Measurements from ENCODE around the gene CIRBP.

The CIRBP gene

DNA sequence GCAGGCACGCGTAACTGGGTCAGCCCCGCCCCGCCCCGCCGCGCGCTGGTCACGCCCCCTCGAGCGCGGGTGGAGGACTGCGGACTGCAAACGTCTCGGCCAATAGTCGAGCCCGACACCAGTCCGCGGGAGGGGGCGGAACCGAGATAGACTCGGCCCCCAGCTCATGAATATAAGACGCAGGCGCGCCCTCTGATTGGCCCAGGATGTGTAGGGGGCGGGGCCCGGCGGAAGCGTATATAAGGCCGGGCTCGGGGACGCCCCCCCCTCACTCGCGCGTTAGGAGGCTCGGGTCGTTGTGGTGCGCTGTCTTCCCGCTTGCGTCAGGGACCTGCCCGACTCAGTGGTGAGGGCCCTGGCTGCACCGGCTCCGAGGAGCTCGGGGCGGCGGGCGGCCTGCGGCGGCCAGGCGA is at the start of gene CIRBP:
TSS of gene CIRBP (plus strand) at position 268 of the 413 bp plus-strand sequence. CDS start 1,602 bp downstream, outside the sequence.
- peak; percentile 99 for DNase-seq (ENCODE audit: low read depth)

DNA sequence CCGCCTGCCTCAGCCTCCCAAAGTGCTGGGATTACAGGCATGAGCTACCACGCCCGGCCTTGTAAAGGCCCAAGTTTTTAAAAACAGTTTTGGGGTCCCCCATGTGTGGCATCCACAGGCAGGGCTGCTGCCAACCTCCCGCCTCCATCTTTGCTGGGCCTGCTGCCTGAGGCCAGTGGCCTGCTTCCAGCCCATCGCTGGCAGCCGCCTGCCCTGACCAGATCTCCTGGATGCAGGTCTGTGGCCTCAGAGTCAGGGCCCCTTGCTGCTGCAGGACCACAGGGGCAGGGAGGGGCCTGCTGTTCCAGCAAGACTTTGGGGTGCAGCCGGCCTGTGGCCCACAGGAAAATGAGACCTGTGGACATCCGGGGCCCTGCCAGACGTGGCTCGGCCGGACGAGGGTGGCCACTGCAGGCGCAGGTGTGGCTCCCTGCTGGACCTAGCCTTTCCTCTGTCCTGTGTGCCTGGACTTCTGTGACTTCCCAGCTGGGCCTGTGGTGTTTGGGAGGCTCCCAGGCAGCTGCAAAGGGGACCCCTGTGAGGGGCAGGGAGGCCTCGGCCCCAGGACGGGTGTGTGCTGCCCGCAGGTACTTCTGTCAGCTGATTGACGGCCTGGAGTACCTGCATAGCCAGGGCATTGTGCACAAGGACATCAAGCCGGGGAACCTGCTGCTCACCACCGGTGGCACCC is 49.2 kb upstream of the CIRBP start:
- no peak for DNase-seq (ENCODE audit: low read depth)

DNA sequence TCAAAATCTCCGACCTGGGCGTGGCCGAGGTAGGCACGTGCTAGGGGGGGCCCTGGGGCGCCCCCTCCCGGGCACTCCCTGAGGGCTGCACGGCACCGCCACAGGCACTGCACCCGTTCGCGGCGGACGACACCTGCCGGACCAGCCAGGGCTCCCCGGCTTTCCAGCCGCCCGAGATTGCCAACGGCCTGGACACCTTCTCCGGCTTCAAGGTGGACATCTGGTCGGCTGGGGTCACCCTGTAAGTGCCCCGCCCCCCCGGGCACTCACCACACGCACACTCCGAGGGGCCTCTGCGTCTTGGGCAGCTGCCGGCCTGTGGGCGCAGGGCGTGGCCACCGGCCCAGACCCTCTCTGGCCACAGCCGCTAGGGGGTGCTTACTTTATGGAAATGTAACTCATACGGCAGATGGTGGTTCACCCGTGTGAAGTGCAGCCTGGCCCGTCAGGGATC is 48.6 kb upstream of the CIRBP start:
- DNase-seq (ENCODE audit: low read depth): no peak

DNA sequence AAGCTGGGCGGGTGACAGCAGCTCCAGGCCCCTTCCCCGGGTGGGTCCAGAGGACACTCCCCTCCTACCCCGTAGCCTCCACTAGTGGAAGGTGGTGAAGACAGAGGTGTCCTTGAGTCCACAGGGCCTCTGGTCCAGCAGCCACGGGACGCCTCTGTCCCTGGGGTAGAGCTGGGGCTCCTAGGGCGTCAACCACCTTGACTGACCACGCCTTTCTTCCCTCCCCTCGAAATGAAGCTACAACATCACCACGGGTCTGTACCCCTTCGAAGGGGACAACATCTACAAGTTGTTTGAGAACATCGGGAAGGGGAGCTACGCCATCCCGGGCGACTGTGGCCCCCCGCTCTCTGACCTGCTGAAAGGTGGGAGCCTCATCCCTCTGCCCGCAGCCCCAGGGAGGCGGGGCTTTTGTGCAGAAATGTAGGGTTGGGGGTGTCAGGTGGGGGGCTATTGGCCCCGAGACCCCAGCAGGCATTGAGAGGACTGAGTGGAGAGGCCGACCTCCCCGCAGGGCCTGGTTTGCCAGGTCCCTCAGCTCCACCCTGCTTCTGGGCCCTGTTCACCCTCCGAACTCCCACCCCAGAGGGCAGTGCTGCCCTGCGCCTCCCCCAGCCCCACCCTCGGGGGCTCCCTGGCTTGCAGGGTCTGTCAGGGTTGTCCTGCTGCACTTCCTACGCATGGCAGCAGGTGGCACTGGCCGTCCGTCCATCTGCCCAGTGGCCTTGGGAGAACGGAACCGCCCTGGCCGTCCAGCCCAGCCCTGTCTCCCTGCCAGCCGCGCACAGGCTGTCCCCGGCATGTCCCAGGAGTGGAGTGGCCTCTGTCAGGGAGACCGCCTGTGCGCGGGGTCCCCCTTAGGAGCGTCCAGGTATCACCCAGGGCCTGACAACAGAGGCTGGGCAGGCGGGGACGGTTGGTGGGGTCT is 47.9 kb upstream of the CIRBP start:
- peak; percentile 60 for DNase-seq (ENCODE audit: low read depth)

DNA sequence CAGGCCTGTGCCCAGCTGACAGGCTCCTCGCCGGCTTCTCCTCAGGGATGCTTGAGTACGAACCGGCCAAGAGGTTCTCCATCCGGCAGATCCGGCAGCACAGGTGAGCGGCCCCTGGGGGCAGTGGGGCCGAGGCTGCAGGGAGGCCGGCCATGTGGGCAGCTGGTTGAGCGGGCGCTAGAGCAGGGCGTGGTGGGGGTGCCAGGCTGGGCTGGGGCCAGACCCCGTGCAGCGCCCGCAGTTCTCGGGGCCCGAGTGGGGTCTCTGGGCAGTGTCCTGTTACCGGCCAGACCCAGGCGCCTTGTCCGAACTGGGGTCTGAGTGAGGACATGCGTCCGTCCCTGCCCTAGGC is 47.3 kb upstream of the CIRBP start:
- no peak for DNase-seq (ENCODE audit: low read depth)

DNA sequence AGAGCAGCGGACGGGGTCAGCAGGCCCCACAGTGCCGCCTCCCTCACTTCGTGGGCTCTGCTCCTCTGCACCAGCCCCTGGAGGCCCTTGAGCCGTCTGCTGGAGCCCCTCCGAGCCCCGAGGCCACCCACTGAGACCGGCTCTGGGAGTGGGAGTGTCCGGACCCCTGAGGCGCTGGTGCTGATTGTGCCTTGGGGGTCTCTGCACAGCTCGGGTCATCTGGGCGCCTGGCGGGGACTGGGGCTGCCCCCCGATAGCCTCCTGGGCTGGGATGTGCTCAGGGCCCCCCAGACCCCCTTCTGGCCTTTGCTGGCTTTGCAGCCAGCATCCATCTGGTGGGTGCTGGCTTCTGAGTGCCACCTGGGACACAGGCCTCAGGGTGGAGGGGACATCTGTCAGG is 46.7 kb upstream of the CIRBP start:
- DNase-seq (ENCODE audit: low read depth): no peak

DNA sequence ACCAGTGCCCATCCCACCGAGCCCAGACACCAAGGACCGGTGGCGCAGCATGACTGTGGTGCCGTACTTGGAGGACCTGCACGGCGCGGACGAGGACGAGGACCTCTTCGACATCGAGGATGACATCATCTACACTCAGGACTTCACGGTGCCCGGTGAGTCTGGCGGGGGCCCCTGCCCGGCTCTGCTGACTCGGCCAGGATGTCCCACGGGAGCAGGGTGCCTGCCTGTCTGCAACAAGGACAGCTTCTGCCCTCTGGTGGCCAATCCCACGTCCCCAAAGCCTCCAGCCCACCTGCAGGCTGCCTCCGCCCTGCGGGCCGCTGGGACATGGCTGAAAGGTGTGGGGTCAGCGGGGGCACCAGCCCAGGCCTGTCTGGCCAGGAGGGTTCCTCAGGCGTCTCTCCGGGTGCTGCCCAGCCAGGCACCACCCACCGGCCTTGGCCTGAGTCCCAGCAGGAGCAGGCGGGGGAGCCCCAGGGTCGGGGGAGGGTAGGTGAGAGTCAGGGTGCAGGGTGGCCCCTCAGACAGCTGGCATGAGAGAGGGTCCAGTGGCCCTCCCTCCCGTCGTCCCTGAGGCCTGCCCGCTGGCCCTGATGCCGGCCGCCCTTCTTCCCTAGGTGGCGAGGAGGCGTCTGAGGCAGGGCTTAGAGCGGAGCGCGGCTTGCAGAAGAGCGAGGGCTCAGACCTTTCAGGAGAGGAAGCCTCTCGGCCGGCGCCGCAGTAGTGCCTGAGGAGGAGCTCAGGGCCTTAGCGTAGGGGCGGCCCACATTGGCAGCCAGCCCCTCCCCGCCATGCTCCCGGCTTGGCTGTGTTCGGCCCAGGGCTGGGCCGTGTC is 45.9 kb upstream of the CIRBP start:
- DNase-seq (ENCODE audit: low read depth): peak; percentile 37

DNA sequence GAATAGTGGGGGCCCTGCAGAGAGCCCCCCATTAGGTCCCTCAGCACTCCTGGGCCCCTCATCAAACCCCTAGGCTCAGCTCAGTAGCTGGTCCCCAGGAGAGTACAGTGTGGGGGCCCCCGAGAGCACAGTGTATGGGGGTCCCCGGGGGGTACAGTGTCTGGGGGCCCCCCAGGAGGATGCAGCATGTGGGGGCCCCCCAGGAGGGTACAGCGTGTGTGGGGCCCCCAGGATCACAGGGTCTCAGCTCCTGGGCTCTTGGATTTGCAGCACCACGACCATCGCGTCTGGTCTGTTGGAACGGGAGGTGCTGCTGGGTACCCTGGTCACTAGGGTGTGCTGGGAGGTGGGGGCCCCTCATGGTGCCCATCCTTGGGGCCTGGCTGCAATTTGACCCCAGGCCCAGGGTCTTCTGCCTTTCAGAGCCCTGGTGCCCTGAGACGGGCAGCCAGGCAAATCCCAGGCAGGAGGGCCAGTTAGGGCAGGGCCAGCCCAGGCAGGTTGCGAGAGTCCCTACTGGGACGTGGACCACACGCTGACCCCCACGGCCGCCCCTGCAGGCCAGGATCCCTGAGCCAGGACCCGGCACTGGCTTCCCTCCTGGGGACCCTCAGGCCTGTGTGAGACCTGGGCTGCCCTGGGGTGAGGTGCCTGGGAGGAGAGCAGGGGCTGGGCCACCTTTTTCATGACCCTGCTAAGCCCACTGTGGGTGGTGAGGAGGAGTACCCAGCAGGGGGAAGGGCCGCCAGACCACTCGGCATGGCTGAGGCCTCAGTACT is 44.9 kb upstream of the CIRBP start:
- DNase-seq (ENCODE audit: low read depth): no peak

DNA sequence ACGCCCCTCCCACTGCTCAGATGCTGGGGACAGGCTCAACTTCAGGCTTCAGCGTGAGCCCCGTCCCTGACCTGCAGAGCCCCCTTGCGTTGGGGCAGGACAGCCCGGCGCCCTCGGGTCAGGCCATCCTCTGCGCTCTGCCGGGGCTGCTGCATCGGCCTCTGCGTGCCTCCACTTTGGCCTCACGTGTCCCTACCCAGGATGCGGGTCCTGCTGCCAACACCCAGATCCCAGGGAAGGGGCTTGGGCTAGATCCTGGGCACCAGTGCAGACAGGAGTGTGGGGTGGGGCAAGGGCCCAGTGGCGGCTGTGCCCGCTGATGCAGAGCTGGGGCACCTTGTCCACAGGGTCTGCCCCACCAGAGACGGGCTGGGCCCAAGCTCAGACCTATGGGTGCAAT is 44.3 kb upstream of the CIRBP start:
- no peak for DNase-seq (ENCODE audit: low read depth)

DNA sequence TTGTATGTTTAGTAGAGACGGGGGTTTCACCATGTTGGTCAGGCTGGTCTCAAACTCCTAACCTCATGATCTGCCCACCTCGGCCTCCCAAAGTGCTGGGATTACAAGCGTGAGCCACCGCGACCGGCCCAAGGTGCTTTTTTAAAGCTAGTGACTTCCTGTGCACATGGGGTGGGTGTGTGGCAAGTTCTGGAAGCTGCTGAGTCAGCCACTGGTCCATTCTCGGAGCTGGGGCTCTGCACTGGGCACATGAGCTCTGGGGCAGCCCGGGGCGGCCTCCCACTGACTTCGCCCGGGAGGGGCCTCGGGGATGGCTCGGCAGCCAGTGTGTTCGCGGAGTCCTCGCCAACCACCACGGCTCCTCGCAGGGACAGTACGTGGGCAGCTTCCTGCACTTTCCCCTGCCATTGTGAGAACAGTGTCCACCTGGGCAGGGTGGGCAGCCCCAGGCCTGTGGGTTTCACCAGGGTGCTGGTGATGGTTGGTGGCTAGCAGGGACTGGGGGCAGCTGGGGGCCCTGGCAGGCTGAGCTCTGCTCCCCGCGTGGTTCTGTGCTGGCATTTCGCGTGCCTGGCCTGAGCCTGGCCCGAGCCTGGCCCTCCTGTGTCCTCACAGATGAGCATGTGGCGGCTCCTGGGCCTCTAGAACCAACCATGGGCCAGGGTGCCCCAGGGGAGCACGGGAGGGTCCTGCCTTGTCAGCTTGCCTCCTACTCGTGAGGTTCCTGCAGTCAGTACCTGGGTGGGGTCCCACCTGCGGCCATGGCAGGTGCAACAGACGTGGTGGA is 43.5 kb upstream of the CIRBP start:
- no peak for DNase-seq (ENCODE audit: low read depth)

DNA sequence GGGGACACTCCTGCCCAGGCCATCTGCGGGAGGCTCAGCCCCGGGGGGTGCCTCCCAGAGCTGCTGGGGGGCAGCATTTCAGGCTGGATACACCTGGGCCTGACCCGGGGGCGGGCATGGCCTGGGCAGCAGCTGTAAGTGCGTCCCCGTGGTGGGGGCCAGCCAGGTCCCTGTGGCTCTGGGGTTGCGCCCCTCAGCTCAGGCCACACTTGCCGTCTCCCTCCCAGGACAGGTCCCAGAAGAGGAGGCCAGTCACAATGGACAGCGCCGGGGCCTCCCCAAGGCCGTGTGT is 43.0 kb upstream of the CIRBP start:
- no peak for DNase-seq (ENCODE audit: low read depth)

DNA sequence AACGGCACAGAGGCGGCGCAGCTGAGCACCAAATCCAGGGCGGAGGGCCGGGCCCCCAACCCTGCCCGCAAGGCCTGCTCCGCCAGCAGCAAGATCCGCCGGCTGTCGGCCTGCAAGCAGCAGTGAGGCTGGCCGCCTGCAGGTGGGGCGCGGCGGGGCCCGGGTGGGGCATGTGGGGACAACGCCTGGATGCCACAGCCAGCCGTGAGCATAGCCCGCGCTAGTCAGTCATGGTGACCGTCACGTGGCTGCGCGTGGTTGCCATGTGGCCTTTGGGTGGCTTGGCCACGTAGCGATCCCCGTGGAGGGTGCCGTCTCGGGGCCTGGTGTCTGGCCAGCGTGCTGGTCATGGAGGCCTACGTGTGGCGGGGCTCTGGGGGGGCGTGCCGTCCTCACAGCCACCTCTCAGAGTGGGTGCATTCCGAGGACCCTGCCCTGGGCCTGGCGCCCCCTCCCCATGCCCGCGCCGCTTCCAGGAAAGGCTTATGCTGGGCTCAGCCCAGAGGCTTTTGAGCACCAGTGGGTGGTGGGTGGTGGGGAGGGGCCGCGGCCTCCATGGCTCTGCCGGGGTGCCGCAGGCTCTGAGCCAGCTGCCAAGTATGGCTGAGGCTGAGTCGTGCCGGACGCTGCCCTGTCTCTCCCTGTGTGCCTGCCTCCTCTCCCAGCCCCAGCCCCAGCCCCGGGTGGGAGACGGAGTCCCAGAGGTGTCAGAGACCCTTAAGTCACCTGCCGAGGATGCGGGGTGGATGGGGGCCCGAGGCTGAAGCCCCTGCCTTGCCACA is 42.4 kb upstream of the CIRBP start:
- no peak for DNase-seq (ENCODE audit: low read depth)

DNA sequence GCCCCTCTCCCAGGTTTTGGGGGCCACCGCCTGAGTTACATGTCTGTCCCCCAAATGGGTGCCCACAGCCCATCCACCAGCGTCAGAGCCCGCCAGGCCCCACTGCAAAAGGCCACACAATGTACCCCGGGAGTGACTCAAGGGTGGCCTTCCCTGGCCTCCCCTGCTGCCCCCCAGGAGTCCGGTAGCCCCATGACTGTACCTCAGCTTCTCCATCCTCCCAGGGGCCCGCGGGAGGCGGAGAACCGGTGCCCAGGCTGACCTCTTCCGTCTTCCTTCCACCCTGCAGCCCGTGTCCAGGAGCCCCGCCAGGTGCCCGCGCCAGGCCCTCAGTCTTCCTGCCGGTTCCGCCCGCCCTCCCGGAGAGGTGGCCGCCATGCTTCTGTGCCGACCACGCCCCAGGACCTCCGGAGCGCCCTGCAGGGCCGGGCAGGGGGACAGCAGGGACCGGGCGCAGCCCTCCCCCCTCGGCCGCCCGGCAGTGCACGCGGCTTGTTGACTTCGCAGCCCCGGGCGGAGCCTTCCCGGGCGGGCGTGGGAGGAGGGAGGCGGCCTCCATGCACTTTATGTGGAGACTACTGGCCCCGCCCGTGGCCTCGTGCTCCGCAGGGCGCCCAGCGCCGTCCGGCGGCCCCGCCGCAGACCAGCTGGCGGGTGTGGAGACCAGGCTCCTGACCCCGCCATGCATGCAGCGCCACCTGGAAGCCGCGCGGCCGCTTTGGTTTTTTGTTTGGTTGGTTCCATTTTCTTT is 41.7 kb upstream of the CIRBP start:
- no peak for DNase-seq (ENCODE audit: low read depth)

DNA sequence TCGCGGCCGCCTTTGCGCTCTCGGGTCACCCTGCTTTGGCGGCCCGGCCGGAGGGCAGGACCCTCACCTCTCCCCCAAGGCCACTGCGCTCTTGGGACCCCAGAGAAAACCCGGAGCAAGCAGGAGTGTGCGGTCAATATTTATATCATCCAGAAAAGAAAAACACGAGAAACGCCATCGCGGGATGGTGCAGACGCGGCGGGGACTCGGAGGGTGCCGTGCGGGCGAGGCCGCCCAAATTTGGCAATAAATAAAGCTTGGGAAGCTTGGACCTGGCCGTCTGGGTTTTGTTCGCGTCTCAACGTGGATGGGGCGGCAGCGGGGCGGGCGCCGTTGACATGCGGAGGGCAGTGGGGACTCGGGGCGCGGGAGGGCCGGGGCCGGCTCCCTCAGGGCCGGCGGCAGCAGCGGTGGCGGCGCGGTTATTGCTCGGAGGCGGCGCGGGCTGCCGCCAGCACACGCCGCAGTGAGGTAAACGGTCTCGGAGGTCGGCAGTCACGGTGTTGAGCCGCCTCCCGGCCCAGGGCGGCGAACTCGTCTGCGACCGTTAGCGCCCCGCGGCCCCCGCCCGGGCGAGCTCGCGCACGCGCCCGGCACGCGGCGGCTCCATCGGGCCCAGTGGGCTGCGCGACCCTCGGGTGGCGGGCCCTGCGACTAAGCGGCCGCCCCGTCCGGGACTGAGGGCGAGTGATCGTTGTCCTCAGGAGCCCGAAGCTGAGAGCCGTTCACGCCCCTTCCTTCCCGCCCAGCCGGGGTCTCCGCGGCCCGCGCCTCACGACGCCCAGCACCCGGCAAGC is 40.8 kb upstream of the CIRBP start:
- no peak for DNase-seq (ENCODE audit: low read depth)

DNA sequence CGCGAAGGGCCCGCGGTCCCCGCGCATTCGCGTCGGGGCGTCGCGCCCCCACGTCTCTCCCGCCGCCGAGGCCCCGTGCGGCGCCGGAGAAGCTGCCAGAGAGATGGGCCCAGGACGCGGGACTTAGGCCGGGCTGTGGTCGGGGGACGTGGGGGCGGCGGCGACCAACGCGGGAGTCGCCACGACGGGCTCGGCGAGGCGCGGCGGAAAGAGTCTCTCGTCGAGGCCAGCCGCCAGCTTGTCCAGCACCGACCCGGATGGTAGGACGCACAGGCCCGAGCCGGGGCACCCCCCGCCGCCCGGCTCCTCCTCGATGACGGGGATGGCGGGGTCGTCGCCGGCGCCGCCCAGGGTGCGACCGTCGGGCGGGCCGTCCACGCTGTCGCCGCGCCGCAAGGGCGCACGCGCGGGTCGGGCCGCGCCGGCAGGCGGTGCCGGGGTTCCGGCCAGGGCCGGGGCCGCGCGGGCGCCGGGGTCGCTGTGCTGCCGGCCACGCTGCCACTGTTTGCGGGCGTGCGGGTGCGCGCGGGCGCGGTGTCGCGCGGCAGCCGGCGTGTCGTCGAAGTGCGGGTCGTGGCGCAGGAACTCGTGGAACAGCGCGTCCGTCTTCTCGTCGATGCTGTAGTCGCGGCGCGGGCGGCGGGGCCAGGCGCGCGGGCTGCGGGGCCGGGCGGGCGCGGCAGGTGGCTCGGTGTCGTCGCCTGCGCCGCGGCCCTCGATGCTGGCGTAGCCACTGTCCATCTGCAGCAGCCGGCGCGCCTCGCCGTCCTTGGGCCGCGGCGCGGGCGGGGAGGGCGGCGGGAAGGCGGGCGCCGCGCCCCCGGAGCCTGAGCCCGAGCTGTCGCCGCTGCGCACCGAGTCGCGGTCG is 39.8 kb upstream of the CIRBP start:
- no peak for DNase-seq (ENCODE audit: low read depth)

DNA sequence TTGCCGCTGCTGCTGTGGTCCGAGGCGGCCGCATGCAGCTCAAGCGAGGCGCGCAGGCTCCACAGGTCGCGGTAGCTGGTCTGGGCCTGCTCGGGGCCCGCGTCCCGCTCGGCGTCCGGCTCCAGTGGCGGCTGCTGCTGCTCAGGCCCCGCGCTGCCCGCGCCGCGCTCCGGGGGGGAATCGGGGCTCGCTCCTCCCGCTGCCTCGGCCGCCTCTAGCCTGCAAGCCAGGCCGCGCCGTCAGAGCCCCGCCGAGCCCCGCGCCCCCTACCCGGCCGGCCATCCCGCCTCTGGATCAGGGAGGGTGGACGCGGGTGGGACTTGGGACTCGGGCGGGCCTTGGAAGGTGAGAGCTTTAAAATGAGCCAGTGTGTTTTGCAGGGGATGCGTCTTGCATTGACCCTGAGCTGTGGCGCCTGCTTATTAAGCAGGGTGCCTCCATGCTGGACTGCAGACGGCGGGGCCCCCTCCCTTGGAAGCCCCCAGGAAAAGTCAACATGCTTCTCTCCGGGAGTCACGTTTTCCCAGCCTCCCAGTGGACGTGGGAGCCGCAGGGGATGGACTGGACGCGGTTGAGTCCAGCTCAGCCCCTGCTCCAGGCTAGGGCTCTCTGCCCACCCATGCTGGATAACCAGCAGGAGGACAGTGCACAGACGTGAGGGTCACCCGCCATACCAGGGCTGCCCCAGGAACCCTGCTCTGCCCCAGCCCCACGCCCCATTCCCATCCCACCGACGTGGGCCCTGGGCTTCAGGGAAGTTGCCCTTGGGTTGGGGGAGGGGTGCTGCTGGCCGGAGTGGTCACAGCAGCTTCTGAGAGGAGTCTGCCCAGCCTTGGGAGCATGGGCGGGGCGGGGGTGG is 39.0 kb upstream of the CIRBP start:
- no peak for DNase-seq (ENCODE audit: low read depth)
